Ovary (tissue), 3 donors: Measurements from ENCODE around the gene ITGAE.

Experiments
- CTCF ChIP-seq, 3 donors: fragments of 450-650 bp in 2 of 3; fragments of 200-600 bp in 1 of 3; IDR thresholded peaks; one replicate each; pipeline versions ENCODE4 v1.5.1 to v1.8.0; 2016 to 2022; ENCODE audit warnings: antibody characterized with exemption in 3 of 3, mild to moderate bottlenecking in 1 of 3
- EP300 ChIP-seq: sonication (generic); formaldehyde crosslinking; IDR thresholded peaks from one replicate; pipeline ENCODE4 v1.6.1; 2017; ENCODE audit warnings: antibody characterized with exemption
- donor health status: DM: no; HTN: no; CAD: no.

GRCh38 chr17:3799181-3799945 is 1.6 kb downstream of the ITGAE start:
- TF ChIP-seq EP300, result no peak
- no peak for TF ChIP-seq CTCF (IDR thresholded peaks at IDR 0.05)
